ENCODE measurements around the gene SPATA46. TPM values are rescaled to one million over a fixed set of nuclear protein-coding genes. Genes with fewer than 3 reads are reported as not detected.
A peak's percentile ranks its signal among the peaks of the same experiment; 100 is the strongest.
"Not testable (repeated sequence)": the region's sequence is repeated elsewhere in the genome, so short reads cannot be mapped to it uniquely, and the experiment has no call there.

Gene SPATA46
- total RNA-seq = not detected

GRCh38 chr1:162376691-162377090 lies at the start of gene SPATA46:
Gene SPATA46 (minus strand): TSS chr1:162376854. CDS start chr1:162376790, 64 bp downstream.
- H3K27me3 ChIP-seq = no peaks in the 10 kb centered on the region
- H3K9me3 ChIP-seq = no peaks in the 10 kb centered on the region
- no peak within 1 kb of the TSS for H3K4me3 ChIP-seq
- peak in 1 of 2 donors; percentile 21 for DNase-seq (ENCODE audit: low spot score in 2 of 2)
- TF ChIP-seq CTCF (IDR thresholded peaks at IDR 0.05) (no peak), POLR2A (IDR thresholded peaks at IDR 0.05) (no peak), EP300 (IDR thresholded peaks at IDR 0.05) (no peak), POLR2AphosphoS5 (IDR thresholded peaks at IDR 0.05) (no peak)
- H3K4me1 ChIP-seq = peaks cover 15% of the 10 kb centered on the region
- H3K27ac ChIP-seq = no peak within 1 kb of the TSS
- no peaks in the 10 kb centered on the region for H3K36me3 ChIP-seq
- 98% methylated on average over 5 of the region's 5 CpGs for WGBS

GRCh38 chr1:162422662-162423375 lies 46.2 kb upstream of the SPATA46 start:
- DNase-seq (ENCODE audit: low spot score in 2 of 2) = no peak
- WGBS = 86% methylated on average over 10 of the region's 10 CpGs
- no peak overlapping the region for H3K27ac ChIP-seq

GRCh38 chr1:162421258-162422164 lies 44.9 kb upstream of the SPATA46 start:
- Histone ChIP-seq H3K36me3 (no peaks in the 10 kb centered on the region), H3K4me1 (no peaks in the 10 kb centered on the region), H3K9me3 (no peaks in the 10 kb centered on the region), H3K27me3 (no peaks in the 10 kb centered on the region), H3K27ac (no peak overlapping the region), H3K4me3 (no peak overlapping the region)
- no peak for TF ChIP-seq POLR2A (IDR thresholded peaks at IDR 0.05)
- TF ChIP-seq POLR2AphosphoS5 (IDR thresholded peaks at IDR 0.05) = no peak
- no peak for TF ChIP-seq EP300 (IDR thresholded peaks at IDR 0.05)
- no peak for TF ChIP-seq CTCF (IDR thresholded peaks at IDR 0.05)
- 49% methylated on average over 5 of the region's 5 CpGs for WGBS
- DNase-seq (ENCODE audit: low spot score in 2 of 2) = no peak

More at GRCh38 chr1:162422662-162423375, 46.2 kb upstream of the SPATA46 start:
- Histone ChIP-seq H3K36me3 (no peaks in the 10 kb centered on the region), H3K9me3 (no peaks in the 10 kb centered on the region), H3K4me3 (no peak overlapping the region), H3K27me3 (no peaks in the 10 kb centered on the region), H3K4me1 (no peaks in the 10 kb centered on the region)
- TF ChIP-seq CTCF (IDR thresholded peaks at IDR 0.05) = no peak
- TF ChIP-seq POLR2A (IDR thresholded peaks at IDR 0.05) = no peak

- no peak for DNase-seq (ENCODE audit: low spot score in 2 of 2)
- no peak overlapping the region for H3K27ac ChIP-seq
- H3K27me3 ChIP-seq = no peaks in the 10 kb centered on the region
- H3K36me3 ChIP-seq = no peaks in the 10 kb centered on the region
- WGBS = 89% methylated on average over 3 of the region's 3 CpGs
- no peak overlapping the region for H3K4me3 ChIP-seq
- no peaks in the 10 kb centered on the region for H3K9me3 ChIP-seq
- no peak for TF ChIP-seq CTCF (IDR thresholded peaks at IDR 0.05)
- TF ChIP-seq POLR2A (IDR thresholded peaks at IDR 0.05) = no peak
- no peak for TF ChIP-seq EP300 (IDR thresholded peaks at IDR 0.05)
- no peak for TF ChIP-seq POLR2AphosphoS5 (IDR thresholded peaks at IDR 0.05)
- H3K4me1 ChIP-seq = no peaks in the 10 kb centered on the region
Observed at GRCh38 chr1:162420120-162420519, 43.5 kb upstream of the SPATA46 start.

- WGBS = 53% methylated on average over 9 of the region's 9 CpGs
- not testable (repeated sequence) for H3K9me3 ChIP-seq; H3K27me3 ChIP-seq; H3K4me3 ChIP-seq; DNase-seq (ENCODE audit: low spot score in 2 of 2); H3K4me1 ChIP-seq; H3K36me3 ChIP-seq; H3K27ac ChIP-seq
Observed at GRCh38 chr1:162419450-162419931, 42.8 kb upstream of the SPATA46 start.

GRCh38 chr1:162418584-162418983 lies 41.9 kb upstream of the SPATA46 start:
- H3K9me3 ChIP-seq; H3K4me3 ChIP-seq; DNase-seq (ENCODE audit: low spot score in 2 of 2); H3K4me1 ChIP-seq; H3K36me3 ChIP-seq; H3K27ac ChIP-seq; H3K27me3 ChIP-seq: not testable (repeated sequence)
- 81% methylated on average over 7 of the region's 7 CpGs for WGBS
